ENCODE data around the gene WDFY3. TPM values are rescaled to one million over a fixed set of nuclear protein-coding genes. Genes with fewer than 3 reads are reported as not detected.

The WDFY3 gene
- total and polyA plus RNA-seq, 9 of the 15 experiments (the other 6 are each of a cell fraction or from before 2014, with no cell fraction given), result 0.58 to 13.5 (median 9.4) TPM

- no peak overlapping the region for H2AFZ ChIP-seq (ENCODE audit: low read depth, low read length)
- no peaks in the 10 kb centered on the region for H3K9me1 ChIP-seq (ENCODE audit: control insufficient read depth, insufficient read depth, low read length)
- ATAC-seq, result no peak
- intact Hi-C loops (cut with micrococcal nuclease), result no loop called here
- H3K79me2 ChIP-seq (ENCODE audit: control insufficient read depth, insufficient read depth, low read length), result no peaks in the 10 kb centered on the region
- no peaks in the 10 kb centered on the region for H3K9me3 ChIP-seq (replicated peaks; ENCODE audit: control insufficient read depth, insufficient read depth, low read depth, low read length)
- 0 out of 2 replicates have a peak, but pooled peaks cover 7% of the 10 kb centered on the region for H4K20me1 ChIP-seq (replicated peaks; ENCODE audit: control insufficient read depth, insufficient read depth, low read length)
- POLR2A ChIA-PET, result no interaction called here
- no peak overlapping the region for H3K4me2 ChIP-seq (ENCODE audit: insufficient read depth, low read length)
- DNase-seq (ENCODE audit: extremely low read depth in 1 of 4, low spot score in 3 of 4), result no peak
- BruUV-seq (replicated peaks), result no TSS peak
- no peak overlapping the region for H3K27ac ChIP-seq (ENCODE audit: extremely low read depth, low read depth, low read length)
- in situ Hi-C loops (cut with MboI), result no loop called here
- no peaks in the 10 kb centered on the region for H3K27me3 ChIP-seq (ENCODE audit: control insufficient read depth in 2 of 2, insufficient read depth in 2 of 2, low read length in 2 of 2)
- 9% methylated on average over 1 of the region's 1 CpG for WGBS (ENCODE audit: insufficient coverage, low coverage, missing lambda C conversion rate)
- no peaks in the 10 kb centered on the region for H3K4me1 ChIP-seq (replicated peaks in 1 of 2; ENCODE audit: control insufficient read depth in 2 of 2, insufficient read depth in 2 of 2, low read length in 2 of 2)
- H3K36me3 ChIP-seq (ENCODE audit: control insufficient read depth, insufficient read depth, low read length), result no peaks in the 10 kb centered on the region
- CTCF ChIA-PET (ENCODE audit: low intra/inter-chr PET ratio), result no interaction called here
- H3K4me3 ChIP-seq, result no peak overlapping the region
- TF ChIP-seq ATF2 (CRISPR knock-in tag; IDR thresholded peaks at IDR 0.05), result no peak
- no peak for TF ChIP-seq SUPT5H (IDR thresholded peaks at IDR 0.05)
- TF ChIP-seq SIRT6 (IDR thresholded peaks at IDR 0.05; ENCODE audit: low read depth, low read length), result no peak
- no peak for TF ChIP-seq ATF3 (IDR thresholded peaks at IDR 0.05)
- no peak for TF ChIP-seq ATF3 (CRISPR knock-in tag; conservative IDR thresholded peaks at IDR 0.05)
- no peak for TF ChIP-seq TOE1 (IDR thresholded peaks at IDR 0.05; ENCODE audit: borderline replicate concordance)
- TF ChIP-seq TOE1 (CRISPR knock-in tag; IDR thresholded peaks at IDR 0.05; ENCODE audit: borderline replicate concordance, low read depth), result no peak
- TF ChIP-seq ZNF324 (CRISPR knock-in tag; IDR thresholded peaks at IDR 0.05), result no peak
- H3K9ac ChIP-seq (ENCODE audit: insufficient read depth in 1 of 2, low read depth in 2 of 2, low read length in 2 of 2), result no peak overlapping the region
- no peak for FAIRE-seq
Observed at GRCh38 chr4:84952776-84953175, 13.7 kb downstream of the WDFY3 start.
